Measurements from ENCODE around the gene KIF26A. TPM values are rescaled to one million over a fixed set of nuclear protein-coding genes. Genes with fewer than 3 reads are reported as not detected.

Gene KIF26A
- polyA plus RNA-seq, 4 donors, result 0.27 to 8.6 (median 4.8) TPM; not detected in 1

GRCh38 chr14:104109731-104110361 is 28.5 kb upstream of the KIF26A start:
- no peak overlapping the region for H3K4me3 ChIP-seq (ENCODE audit: low read depth in 1 of 3, low read length in 3 of 3)
- WGBS, 3 donors, result 74 to 83% (median 77%) methylated on average over 17 to 24 of the region's 24 CpGs

DNA sequence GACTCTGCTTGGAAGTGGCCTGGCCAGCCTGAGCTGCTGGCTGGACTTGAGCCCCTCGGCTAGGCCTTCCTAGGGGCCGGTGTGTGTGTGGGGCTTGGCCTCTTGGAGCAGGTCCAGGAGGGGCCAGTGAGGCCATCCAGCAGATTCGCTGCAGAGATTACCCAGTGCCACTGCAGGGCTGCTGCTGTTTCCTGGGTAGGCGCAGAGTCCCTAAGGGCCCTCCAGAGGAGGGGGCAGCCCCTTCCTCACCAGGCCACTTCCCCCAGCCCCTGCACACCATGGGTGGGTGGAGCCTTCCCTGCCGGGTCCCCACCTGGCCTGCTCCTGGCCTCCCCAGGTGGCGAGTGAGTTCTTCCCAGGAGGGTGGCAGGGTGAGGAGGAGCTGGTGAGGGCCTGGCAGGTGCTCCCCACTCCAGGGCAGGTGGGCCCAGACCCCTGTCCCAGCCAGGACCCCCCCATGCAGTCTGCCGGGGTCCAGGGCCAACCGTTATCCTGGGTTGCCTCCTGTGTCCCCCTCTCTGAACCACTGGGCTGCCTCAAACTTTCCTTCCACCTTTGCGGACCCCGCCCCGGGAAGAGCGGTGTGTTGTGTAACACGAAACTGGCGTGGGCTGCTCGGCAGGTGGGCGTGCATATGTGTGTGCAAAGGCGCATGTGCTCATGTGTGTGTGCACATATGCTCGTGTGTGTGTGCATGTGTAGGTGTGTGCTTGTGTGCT is 27.7 kb upstream of the KIF26A start:
- DNase-seq (no peak), FAIRE-seq (no peak)
- Histone ChIP-seq H3K9me3 (ENCODE audit: control insufficient read depth in 2 of 2, insufficient read depth in 1 of 2, low read depth in 1 of 2, low read length in 1 of 2) (no peaks in the 10 kb centered on the region), H3K4me3 (ENCODE audit: low read depth in 1 of 3, low read length in 3 of 3) (no peak overlapping the region), H3K36me3 (ENCODE audit: control insufficient read depth in 3 of 3, insufficient read depth in 2 of 3, low read depth in 1 of 3, low read length in 3 of 3) (no peaks in the 10 kb centered on the region), H3K27ac (ENCODE audit: low read depth in 1 of 3, low read length in 2 of 3) (no peak overlapping the region), H3K27me3 (ENCODE audit: control insufficient read depth in 3 of 3, insufficient read depth in 3 of 3, low read length in 3 of 3) (peaks cover 0 to 2% (median 0%) of the 10 kb centered on the region in 3 donors), H3K4me1 (ENCODE audit: control insufficient read depth in 3 of 3, insufficient read depth in 2 of 3, low read depth in 1 of 3, low read length in 2 of 3) (no peaks in the 10 kb centered on the region)
- 16 to 51% (median 33%) methylated on average over 17 to 18 of the region's 18 CpGs for WGBS, 3 donors

More at GRCh38 chr14:104109731-104110361, 28.5 kb upstream of the KIF26A start:
- H3K9me3 ChIP-seq (ENCODE audit: control insufficient read depth in 2 of 2, insufficient read depth in 1 of 2, low read depth in 1 of 2, low read length in 1 of 2), result no peaks in the 10 kb centered on the region
- no peak for DNase-seq
- H3K27me3 ChIP-seq (ENCODE audit: control insufficient read depth in 3 of 3, insufficient read depth in 3 of 3, low read length in 3 of 3), result peaks cover 0 to 2% (median 0%) of the 10 kb centered on the region in 3 donors
- no peaks in the 10 kb centered on the region for H3K4me1 ChIP-seq (ENCODE audit: control insufficient read depth in 3 of 3, insufficient read depth in 2 of 3, low read depth in 1 of 3, low read length in 2 of 3)
- no peak overlapping the region for H3K27ac ChIP-seq (ENCODE audit: low read depth in 1 of 3, low read length in 2 of 3)
- FAIRE-seq, result no peak
- no peaks in the 10 kb centered on the region for H3K36me3 ChIP-seq (ENCODE audit: control insufficient read depth in 3 of 3, insufficient read depth in 2 of 3, low read depth in 1 of 3, low read length in 3 of 3)

DNA sequence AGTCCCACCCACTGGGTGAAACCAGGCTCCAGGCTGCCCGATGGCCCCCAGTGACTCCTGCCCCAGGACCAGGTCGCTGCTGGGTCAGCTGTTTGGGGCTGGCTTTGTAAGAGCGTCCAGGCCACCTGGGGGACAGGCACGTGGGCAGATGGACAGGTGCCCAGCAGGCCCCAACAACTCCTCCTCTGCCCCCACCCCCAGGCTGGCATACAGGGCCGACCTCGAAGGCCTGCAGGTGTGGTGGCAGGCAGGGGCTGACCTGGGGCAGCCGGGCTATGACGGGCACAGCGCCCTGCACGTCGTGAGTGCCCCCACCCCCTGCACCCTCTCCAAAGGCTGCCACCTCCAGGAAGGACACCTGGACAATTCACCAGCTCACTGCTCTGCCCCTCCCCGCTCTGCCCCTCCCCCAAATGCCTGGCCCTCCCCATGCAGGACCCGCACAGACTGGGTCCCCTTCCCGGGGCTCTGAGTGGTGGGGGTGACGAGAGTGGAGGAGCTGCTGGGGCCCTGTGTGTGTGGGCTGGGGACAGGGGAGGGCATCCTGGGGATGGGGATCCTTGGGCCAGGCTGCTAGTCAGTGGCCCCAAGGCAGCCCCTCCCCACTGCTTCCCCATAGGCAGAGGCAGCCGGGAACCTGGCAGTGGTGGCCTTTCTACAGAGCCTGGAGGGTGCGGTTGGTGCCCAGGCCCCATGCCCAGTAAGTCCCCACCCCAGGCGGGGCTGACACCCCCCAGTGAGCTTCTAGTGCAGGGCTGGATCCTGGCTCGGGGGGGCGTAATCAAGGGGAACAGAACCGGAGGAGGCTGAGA is 26.9 kb upstream of the KIF26A start:
- no peaks in the 10 kb centered on the region for H3K36me3 ChIP-seq (ENCODE audit: control insufficient read depth in 3 of 3, insufficient read depth in 2 of 3, low read depth in 1 of 3, low read length in 3 of 3)
- no peaks in the 10 kb centered on the region for H3K4me1 ChIP-seq (ENCODE audit: control insufficient read depth in 3 of 3, insufficient read depth in 2 of 3, low read depth in 1 of 3, low read length in 2 of 3)
- 19 to 60% (median 40%) methylated on average over 18 to 21 of the region's 21 CpGs for WGBS, 3 donors
- H3K4me3 ChIP-seq (ENCODE audit: low read depth in 1 of 3, low read length in 3 of 3), result no peak overlapping the region
- DNase-seq, result no peak
- H3K9me3 ChIP-seq (ENCODE audit: control insufficient read depth in 2 of 2, insufficient read depth in 1 of 2, low read depth in 1 of 2, low read length in 1 of 2), result no peaks in the 10 kb centered on the region
- H3K27ac ChIP-seq (ENCODE audit: low read depth in 1 of 3, low read length in 2 of 3), result no peak overlapping the region
- FAIRE-seq, result no peak
- peaks cover 0 to 3% (median 2%) of the 10 kb centered on the region in 3 donors for H3K27me3 ChIP-seq (ENCODE audit: control insufficient read depth in 3 of 3, insufficient read depth in 3 of 3, low read length in 3 of 3)

GRCh38 chr14:104112113-104112505 is 26.3 kb upstream of the KIF26A start:
- FAIRE-seq, result no peak
- H3K27me3 ChIP-seq (ENCODE audit: control insufficient read depth in 3 of 3, insufficient read depth in 3 of 3, low read length in 3 of 3), result peaks cover 0 to 4% (median 2%) of the 10 kb centered on the region in 3 donors
- DNase-seq, result no peak
- no peak overlapping the region for H3K27ac ChIP-seq (ENCODE audit: low read depth in 1 of 3, low read length in 2 of 3)
- H3K36me3 ChIP-seq (ENCODE audit: control insufficient read depth in 3 of 3, insufficient read depth in 2 of 3, low read depth in 1 of 3, low read length in 3 of 3), result no peaks in the 10 kb centered on the region
- H3K9me3 ChIP-seq (ENCODE audit: control insufficient read depth in 2 of 2, insufficient read depth in 1 of 2, low read depth in 1 of 2, low read length in 1 of 2), result no peaks in the 10 kb centered on the region
- no peak overlapping the region for H3K4me3 ChIP-seq (ENCODE audit: low read depth in 1 of 3, low read length in 3 of 3)
- WGBS, 3 donors, result 46 to 84% (median 62%) methylated on average over 6 of the region's 6 CpGs
- H3K4me1 ChIP-seq (ENCODE audit: control insufficient read depth in 3 of 3, insufficient read depth in 2 of 3, low read depth in 1 of 3, low read length in 2 of 3), result no peaks in the 10 kb centered on the region

DNA sequence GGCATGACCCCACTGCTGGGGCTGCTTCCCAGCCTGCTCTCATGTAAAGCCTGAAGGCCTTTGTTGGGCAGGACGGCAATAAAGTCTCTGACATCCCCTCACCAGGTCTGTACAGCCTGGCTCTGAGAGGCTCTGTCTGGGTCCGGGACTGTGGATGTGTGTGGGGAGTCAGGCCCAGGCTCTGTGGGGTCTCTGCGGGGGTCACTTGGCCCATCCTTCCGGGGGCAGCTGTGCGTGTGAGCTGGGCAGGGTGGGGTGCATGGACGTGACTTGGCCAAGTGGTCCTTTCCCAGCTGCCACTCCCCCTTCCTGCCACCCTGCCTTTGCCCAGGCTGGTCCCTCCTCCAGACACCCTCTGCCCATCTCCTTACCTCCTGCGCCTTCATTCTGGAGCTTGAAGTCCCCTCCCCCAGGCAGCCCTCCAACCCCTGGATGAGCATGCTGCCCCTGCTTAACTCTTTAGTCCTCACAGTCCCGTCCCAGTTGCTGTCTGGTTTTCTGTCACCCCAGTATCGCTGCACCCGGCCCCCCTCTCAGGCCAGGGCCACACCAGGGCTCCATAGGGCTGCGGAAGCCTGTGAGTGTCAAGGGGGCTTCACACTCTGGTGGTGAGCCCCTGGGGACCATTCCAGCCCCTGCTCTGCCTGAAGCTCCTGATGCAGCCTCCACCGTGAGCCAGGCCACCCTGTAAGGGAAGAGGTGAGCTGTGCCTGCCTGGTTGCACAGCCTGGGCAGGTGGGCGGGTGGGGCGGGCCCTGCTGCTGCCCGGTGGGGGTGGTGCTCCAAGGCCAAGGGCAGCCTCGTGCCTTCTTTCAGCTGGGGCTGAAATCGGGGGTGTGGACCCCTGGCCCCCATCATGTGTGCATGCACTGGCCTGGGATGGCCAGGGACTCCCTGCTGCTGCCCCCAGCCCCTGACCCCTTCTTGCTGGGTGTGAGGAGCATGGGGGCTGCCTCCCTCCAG is 25.5 kb upstream of the KIF26A start:
- H3K36me3 ChIP-seq (ENCODE audit: control insufficient read depth in 3 of 3, insufficient read depth in 2 of 3, low read depth in 1 of 3, low read length in 3 of 3), result no peaks in the 10 kb centered on the region
- WGBS, 3 donors, result 34 to 60% (median 46%) methylated on average over 15 to 17 of the region's 17 CpGs
- H3K9me3 ChIP-seq (ENCODE audit: control insufficient read depth in 2 of 2, insufficient read depth in 1 of 2, low read depth in 1 of 2, low read length in 1 of 2), result no peaks in the 10 kb centered on the region
- peaks cover 0 to 3% (median 0%) of the 10 kb centered on the region in 3 donors for H3K4me1 ChIP-seq (ENCODE audit: control insufficient read depth in 3 of 3, insufficient read depth in 2 of 3, low read depth in 1 of 3, low read length in 2 of 3)
- H3K27me3 ChIP-seq (ENCODE audit: control insufficient read depth in 3 of 3, insufficient read depth in 3 of 3, low read length in 3 of 3), result peaks cover 0 to 8% (median 2%) of the 10 kb centered on the region in 3 donors
- H3K27ac ChIP-seq (ENCODE audit: low read depth in 1 of 3, low read length in 2 of 3), result no peak overlapping the region
- no peak for FAIRE-seq
- H3K4me3 ChIP-seq (ENCODE audit: low read depth in 1 of 3, low read length in 3 of 3), result no peak overlapping the region
- DNase-seq, result no peak

- no peak overlapping the region for H3K4me3 ChIP-seq (ENCODE audit: low read depth in 1 of 3, low read length in 3 of 3)
- DNase-seq (no peak), FAIRE-seq (no peak)
- no peaks in the 10 kb centered on the region for H3K9me3 ChIP-seq (ENCODE audit: control insufficient read depth in 2 of 2, insufficient read depth in 1 of 2, low read depth in 1 of 2, low read length in 1 of 2)
- no peak overlapping the region for H3K27ac ChIP-seq (ENCODE audit: low read depth in 1 of 3, low read length in 2 of 3)
- peaks cover 0 to 15% (median 2%) of the 10 kb centered on the region in 3 donors for H3K27me3 ChIP-seq (ENCODE audit: control insufficient read depth in 3 of 3, insufficient read depth in 3 of 3, low read length in 3 of 3)
- H3K36me3 ChIP-seq (ENCODE audit: control insufficient read depth in 3 of 3, insufficient read depth in 2 of 3, low read depth in 1 of 3, low read length in 3 of 3), result no peaks in the 10 kb centered on the region
- H3K4me1 ChIP-seq (ENCODE audit: control insufficient read depth in 3 of 3, insufficient read depth in 2 of 3, low read depth in 1 of 3, low read length in 2 of 3), result peaks cover 0 to 4% (median 0%) of the 10 kb centered on the region in 3 donors
- WGBS, 3 donors, result 28 to 61% (median 39%) methylated on average over 23 of the region's 23 CpGs
These were observed 24.6 kb upstream of the KIF26A start for GRCh38 chr14:104113631-104114420.

- DNase-seq (no peak), FAIRE-seq (no peak)
- H3K27ac ChIP-seq (ENCODE audit: low read depth in 1 of 3, low read length in 2 of 3), result no peak overlapping the region
- no peaks in the 10 kb centered on the region for H3K36me3 ChIP-seq (ENCODE audit: control insufficient read depth in 3 of 3, insufficient read depth in 2 of 3, low read depth in 1 of 3, low read length in 3 of 3)
- H3K4me3 ChIP-seq (ENCODE audit: low read depth in 1 of 3, low read length in 3 of 3), result no peak overlapping the region
- H3K9me3 ChIP-seq (ENCODE audit: control insufficient read depth in 2 of 2, insufficient read depth in 1 of 2, low read depth in 1 of 2, low read length in 1 of 2), result no peaks in the 10 kb centered on the region
- peaks cover 0 to 4% (median 0%) of the 10 kb centered on the region in 3 donors for H3K4me1 ChIP-seq (ENCODE audit: control insufficient read depth in 3 of 3, insufficient read depth in 2 of 3, low read depth in 1 of 3, low read length in 2 of 3)
- peaks cover 0 to 22% (median 2%) of the 10 kb centered on the region in 3 donors for H3K27me3 ChIP-seq (ENCODE audit: control insufficient read depth in 3 of 3, insufficient read depth in 3 of 3, low read length in 3 of 3)
- WGBS, 3 donors, result 72 to 81% (median 78%) methylated on average over 26 of the region's 26 CpGs
These were observed 23.8 kb upstream of the KIF26A start for GRCh38 chr14:104114421-104115130.
